Ovary (tissue), 9 donors: ENCODE results near the gene FAM117A. TPM values are rescaled to one million over a fixed set of nuclear protein-coding genes. Genes with fewer than 3 reads are reported as not detected.

Source experiments
- DNase-seq, 5 donors: peaks; one replicate each; pipeline ENCODE4 v3.0.0-alpha.2; 2019 to 2020
- H3K27ac ChIP-seq, 2 donors: fragments of 200-600 bp; one replicate each; pipeline versions ENCODE4 v1.5.1 to v1.8.0; 2019 to 2022
- H3K27me3 ChIP-seq: fragments of 200-600 bp; one replicate; pipeline ENCODE4 v1.8.0; 2022
- H3K36me3 ChIP-seq: fragments of 200-600 bp; sonication (generic); one replicate; pipeline ENCODE4 v1.5.1; 2019
- H3K4me1 ChIP-seq: one replicate; pipeline ENCODE4 v1.8.1; 2013; ENCODE audit warnings: mild to moderate bottlenecking, moderate library complexity; ENCODE audit not compliant: insufficient read depth
- H3K4me3 ChIP-seq: fragments of 200-600 bp; sonication (generic); one replicate; pipeline ENCODE4 v1.5.1; 2017
- H3K9me3 ChIP-seq, 2 donors: fragments of 200-600 bp in 1 of 2; sonication (generic) in 1 of 2; one replicate each; pipeline versions ENCODE4 v1.5.1 to v1.8.1; 2013 to 2019; ENCODE audit warnings: mild to moderate bottlenecking in 1 of 2, moderate library complexity in 1 of 2
- EP300 ChIP-seq: sonication (generic); formaldehyde crosslinking; IDR thresholded peaks from one replicate; pipeline ENCODE4 v1.6.1; 2017; ENCODE audit warnings: antibody characterized with exemption
- POLR2A ChIP-seq: fragments of 450-650 bp; IDR thresholded peaks from one replicate; pipeline ENCODE4 v1.6.1; 2017; ENCODE audit warnings: antibody characterized with exemption, mild to moderate bottlenecking, moderate library complexity
- WGBS, 3 donors: extraction: QIAGEN DNeasy Blood & Tissue Kit in 1 of 3; methylation state at CpG; one replicate each; pipeline versions ENCODE4 v1.1.5 to v1.1.7; 2013 to 2017; 5-methylcytosine and 5-hydroxymethylcytosine counted together
- intact Hi-C, 4 donors: fragments of 100-400 bp; cut with DNase I; formaldehyde crosslinking; loops; one replicate each; pipeline versions ENCODE4 v1.11.0 to v1.15.1; 2022 to 2023
- polyA plus RNA-seq, 2 donors: library from polyadenylated mRNA; stranded (reverse); fragments of 200-250 nt in 1 of 2; fragments of 350-450 nt in 1 of 2; fragmentation: Illumina TruSeq in 1 of 2; extraction: RNeasy Lipid Tissue Mini Kit (QIAGEN cat#74804) in 1 of 2; gene quantifications; one replicate each; pipeline ENCODE4 v1.2.3, GENCODE V29; 2013 to 2014
- total RNA-seq, 7 donors: library from RNA; depleted of rRNA in 2 of 7; stranded (reverse); fragments of >200 nt in 2 of 7; fragmentation: NEBNext Ultra II Directional in 3 of 7; extraction: Animal tissue kit (Norgen Biotek cat#: 25700) in 3 of 7; gene quantifications; one replicate each; pipeline versions ENCODE4 v1.1.0 to v1.2.4, GENCODE V29; 2016 to 2023
- TF ChIP-seq, protein P1 (sequence below), 3 donors: fragments of 450-650 bp in 2 of 3; fragments of 200-600 bp in 1 of 3; IDR thresholded peaks; one replicate each; pipeline versions ENCODE4 v1.5.1 to v1.8.0; 2016 to 2022; ENCODE audit warnings: antibody characterized with exemption in 3 of 3, mild to moderate bottlenecking in 1 of 3
- donor health status: DM: no; HTN: no; CAD: no; lungs with moderate emphysema.
- donor health status: DM: no; HTN: no; CAD: no.
- donor health status: Bipolar disorder and iron deficiency.
- donor health status: DM: yes; HTN: yes; CAD: no.
- donor health status: DM: no; HTN: no; CAD: no.
- donor health status: DM: yes; HTN: yes; CAD: no.

FAM117A gene
- total and polyA plus RNA-seq, 9 donors: 15.0 to 30.4 (median 19.0) TPM

- H3K4me1 ChIP-seq: peaks cover 6% of the 10 kb centered on the region
Measured at GRCh38 chr17:49756323-49757150, 7.4 kb downstream of the FAM117A start.

DNA sequence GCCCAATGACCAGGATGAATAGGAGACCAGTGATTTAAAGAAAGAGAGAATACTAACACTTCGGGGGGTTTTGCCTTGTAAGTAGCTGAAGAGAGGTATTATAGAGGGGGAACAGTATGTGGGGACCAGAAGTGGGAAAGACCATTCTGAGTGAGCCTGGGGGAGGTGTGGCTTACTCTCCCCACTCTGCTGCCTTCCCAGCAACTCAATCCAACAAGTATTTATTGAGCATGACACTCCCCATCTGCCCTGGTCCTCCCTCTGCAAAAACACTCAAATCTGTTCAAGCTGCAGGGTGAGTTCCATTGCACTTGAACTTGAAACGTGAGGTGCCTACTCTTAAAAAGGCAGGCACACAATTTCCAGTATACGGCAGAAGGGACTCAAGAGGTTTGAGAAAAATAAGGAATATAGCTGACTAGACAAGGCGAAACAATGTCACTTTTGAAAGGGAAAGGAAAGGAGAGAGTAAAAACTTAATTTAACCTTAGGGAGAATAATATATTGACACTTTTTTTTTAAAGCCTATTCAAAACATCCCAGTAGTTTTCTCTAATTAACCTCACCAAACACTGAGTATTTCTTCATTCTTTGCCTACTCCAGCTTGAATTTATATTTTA is 8.2 kb downstream of the FAM117A start:
- H3K4me3 ChIP-seq: no peak overlapping the region
- no peaks in the 10 kb centered on the region for H3K27me3 ChIP-seq
- intact Hi-C loops: no loop called here
- TF ChIP-seq EP300 (no peak), POLR2A (no peak)
- TF ChIP-seq, protein P1, sequence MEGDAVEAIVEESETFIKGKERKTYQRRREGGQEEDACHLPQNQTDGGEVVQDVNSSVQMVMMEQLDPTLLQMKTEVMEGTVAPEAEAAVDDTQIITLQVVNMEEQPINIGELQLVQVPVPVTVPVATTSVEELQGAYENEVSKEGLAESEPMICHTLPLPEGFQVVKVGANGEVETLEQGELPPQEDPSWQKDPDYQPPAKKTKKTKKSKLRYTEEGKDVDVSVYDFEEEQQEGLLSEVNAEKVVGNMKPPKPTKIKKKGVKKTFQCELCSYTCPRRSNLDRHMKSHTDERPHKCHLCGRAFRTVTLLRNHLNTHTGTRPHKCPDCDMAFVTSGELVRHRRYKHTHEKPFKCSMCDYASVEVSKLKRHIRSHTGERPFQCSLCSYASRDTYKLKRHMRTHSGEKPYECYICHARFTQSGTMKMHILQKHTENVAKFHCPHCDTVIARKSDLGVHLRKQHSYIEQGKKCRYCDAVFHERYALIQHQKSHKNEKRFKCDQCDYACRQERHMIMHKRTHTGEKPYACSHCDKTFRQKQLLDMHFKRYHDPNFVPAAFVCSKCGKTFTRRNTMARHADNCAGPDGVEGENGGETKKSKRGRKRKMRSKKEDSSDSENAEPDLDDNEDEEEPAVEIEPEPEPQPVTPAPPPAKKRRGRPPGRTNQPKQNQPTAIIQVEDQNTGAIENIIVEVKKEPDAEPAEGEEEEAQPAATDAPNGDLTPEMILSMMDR (IDR thresholded peaks at IDR 0.05): no peak
- no peak overlapping the region for H3K27ac ChIP-seq
- no peaks in the 10 kb centered on the region for H3K36me3 ChIP-seq
- peaks cover 6% of the 10 kb centered on the region for H3K4me1 ChIP-seq
- WGBS, 3 donors: 76 to 86% (median 80%) methylated on average over 4 of the region's 4 CpGs
- H3K9me3 ChIP-seq: no peaks in the 10 kb centered on the region
- DNase-seq: no peak

More at GRCh38 chr17:49756323-49757150, 7.4 kb downstream of the FAM117A start:
- 81 to 83% (median 81%) methylated on average over 9 of the region's 9 CpGs for WGBS, 3 donors
- TF ChIP-seq, protein P1 (IDR thresholded peaks at IDR 0.05): no peak
- TF ChIP-seq EP300 (no peak), POLR2A (no peak)
- DNase-seq: no peak
- Histone ChIP-seq H3K36me3 (no peaks in the 10 kb centered on the region), H3K27me3 (no peaks in the 10 kb centered on the region), H3K9me3 (no peaks in the 10 kb centered on the region), H3K27ac (no peak overlapping the region), H3K4me3 (no peak overlapping the region)
- intact Hi-C loops: no loop called here

GRCh38 chr17:49753959-49754391 is 10.0 kb downstream of the FAM117A start:
- intact Hi-C loops: no loop called here
- Histone ChIP-seq H3K4me1 (peaks cover 6% of the 10 kb centered on the region), H3K4me3 (no peak overlapping the region), H3K27ac (no peak overlapping the region), H3K9me3 (no peaks in the 10 kb centered on the region), H3K36me3 (no peaks in the 10 kb centered on the region), H3K27me3 (no peaks in the 10 kb centered on the region)
- 52 to 60% (median 57%) methylated on average over 8 of the region's 8 CpGs for WGBS, 3 donors
- TF ChIP-seq, protein P1 (IDR thresholded peaks at IDR 0.05): no peak
- TF ChIP-seq EP300: no peak
- DNase-seq: peak in 1 of 5 donors; percentile 29

DNA sequence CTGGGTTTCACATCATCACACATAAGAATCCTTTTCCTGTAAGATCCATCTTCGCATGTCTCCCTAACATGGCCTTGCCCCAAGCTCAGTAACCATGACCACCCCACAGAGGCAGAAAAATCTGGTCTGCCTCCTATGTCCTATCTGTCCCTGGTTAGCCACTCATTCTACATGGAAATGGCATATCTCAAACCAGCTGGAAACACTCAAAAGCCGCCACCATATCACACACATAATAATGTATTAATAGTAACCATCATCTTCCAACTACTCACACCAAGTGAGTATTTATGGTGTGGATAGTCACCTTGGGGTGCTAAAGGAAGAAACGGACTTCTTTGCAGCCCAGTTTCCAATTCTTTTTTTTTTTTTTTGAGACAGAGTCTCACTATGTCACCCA is 11.4 kb downstream of the FAM117A start:
- Histone ChIP-seq H3K4me1 (peaks cover 6% of the 10 kb centered on the region), H3K4me3 (no peak overlapping the region), H3K27me3 (no peaks in the 10 kb centered on the region), H3K9me3 (no peaks in the 10 kb centered on the region), H3K27ac (no peak overlapping the region), H3K36me3 (no peaks in the 10 kb centered on the region)
- intact Hi-C loops: no loop called here
- TF ChIP-seq EP300: no peak
- TF ChIP-seq, protein P1 (IDR thresholded peaks at IDR 0.05): no peak
- TF ChIP-seq POLR2A: no peak
- 79 to 87% (median 82%) methylated on average over 3 of the region's 3 CpGs for WGBS, 3 donors
- DNase-seq: no peak
